WERI-Rb-1 (cell line): ENCODE results near the gene TRMT2A.
A peak's percentile ranks its signal among the peaks of the same experiment; 100 is the strongest.

Source experiments
- DNase-seq: peaks from one replicate; pipeline ENCODE4 v3.0.0-alpha.2; 2020
- H3K27ac ChIP-seq: fragments of 250-450 bp; sonication (Bioruptor Pico); 2 replicates; pipeline ENCODE4 v1.5.1; 2020; ENCODE audit warnings: mild to moderate bottlenecking, moderate library complexity
- H3K27me3 ChIP-seq: fragments of 250-450 bp; sonication (Bioruptor Pico); 2 replicates; pipeline ENCODE4 v1.5.1; 2021; ENCODE audit warnings: mild to moderate bottlenecking, low read depth, moderate library complexity; ENCODE audit not compliant: insufficient read depth, severe bottlenecking
- H3K36me3 ChIP-seq: fragments of 250-450 bp; sonication (Bioruptor Pico); 2 replicates; pipeline ENCODE4 v1.5.1; 2020; ENCODE audit warnings: mild to moderate bottlenecking, moderate library complexity
- H3K4me3 ChIP-seq: 2 replicates; pipeline ENCODE4 v1.5.1; 2011; ENCODE audit warnings: low read depth, mild to moderate bottlenecking, control low read depth, low read length
- H3K9me3 ChIP-seq: fragments of 250-450 bp; sonication (Bioruptor Pico); 2 replicates; pipeline ENCODE4 v1.5.1; 2021; ENCODE audit warnings: mild to moderate bottlenecking, moderate library complexity; ENCODE audit not compliant: severe bottlenecking
- CTCF ChIP-seq: IDR thresholded peaks from 2 replicates; pipeline ENCODE4 v1.5.1; 2011; ENCODE audit warnings: low read depth, mild to moderate bottlenecking, control low read depth, inconsistent platforms, low read length

TRMT2A gene

GRCh38 chr22:20064545-20065262 is 52.3 kb downstream of the TRMT2A start:
- H3K9me3 ChIP-seq, result no peaks in the 10 kb centered on the region
- no peaks in the 10 kb centered on the region; the same call in 1 of the 2 replicates for H3K36me3 ChIP-seq
- no peak for TF ChIP-seq CTCF
- DNase-seq, result no peak
- no peak overlapping the region for H3K27ac ChIP-seq
- H3K27me3 ChIP-seq, result no peaks in the 10 kb centered on the region
- no peak overlapping the region for H3K4me3 ChIP-seq

GRCh38 chr22:20064140-20064480 is 52.9 kb downstream of the TRMT2A start:
- H3K27me3 ChIP-seq, result no peaks in the 10 kb centered on the region
- no peaks in the 10 kb centered on the region for H3K9me3 ChIP-seq
- TF ChIP-seq CTCF, result no peak
- H3K36me3 ChIP-seq, result no peaks in the 10 kb centered on the region; the same call in 1 of the 2 replicates
- H3K4me3 ChIP-seq, result no peak overlapping the region
- DNase-seq, result no peak
- no peak overlapping the region for H3K27ac ChIP-seq

- Histone ChIP-seq H3K27ac (no peak overlapping the region), H3K9me3 (no peaks in the 10 kb centered on the region), H3K4me3 (no peak overlapping the region), H3K27me3 (no peaks in the 10 kb centered on the region), H3K36me3 (no peaks in the 10 kb centered on the region; the same call in 1 of the 2 replicates)
- 0 out of 2 replicates have a peak, but pooled peaks have one; percentile 4 for TF ChIP-seq CTCF
- DNase-seq, result no peak
Measured at GRCh38 chr22:20063271-20064139, 53.5 kb downstream of the TRMT2A start.

- no peak overlapping the region for H3K27ac ChIP-seq
- no peaks in the 10 kb centered on the region; the same call in 1 of the 2 replicates for H3K36me3 ChIP-seq
- DNase-seq, result no peak
- TF ChIP-seq CTCF, result no peak
- H3K27me3 ChIP-seq, result no peaks in the 10 kb centered on the region
- no peak overlapping the region for H3K4me3 ChIP-seq
- H3K9me3 ChIP-seq, result no peaks in the 10 kb centered on the region
Measured at GRCh38 chr22:20062766-20063083, 54.3 kb downstream of the TRMT2A start.

- no peak for DNase-seq
Measured at GRCh38 chr22:20062043-20062765, 54.8 kb downstream of the TRMT2A start.

More at GRCh38 chr22:20062043-20062765, 54.8 kb downstream of the TRMT2A start:
- Histone ChIP-seq H3K4me3 (no peak overlapping the region), H3K27me3 (no peaks in the 10 kb centered on the region), H3K9me3 (no peaks in the 10 kb centered on the region), H3K36me3 (no peaks in the 10 kb centered on the region; the same call in 1 of the 2 replicates), H3K27ac (no peak overlapping the region)
- no peak for TF ChIP-seq CTCF
